ENCODE measurements around the gene ELF2.

DNA sequence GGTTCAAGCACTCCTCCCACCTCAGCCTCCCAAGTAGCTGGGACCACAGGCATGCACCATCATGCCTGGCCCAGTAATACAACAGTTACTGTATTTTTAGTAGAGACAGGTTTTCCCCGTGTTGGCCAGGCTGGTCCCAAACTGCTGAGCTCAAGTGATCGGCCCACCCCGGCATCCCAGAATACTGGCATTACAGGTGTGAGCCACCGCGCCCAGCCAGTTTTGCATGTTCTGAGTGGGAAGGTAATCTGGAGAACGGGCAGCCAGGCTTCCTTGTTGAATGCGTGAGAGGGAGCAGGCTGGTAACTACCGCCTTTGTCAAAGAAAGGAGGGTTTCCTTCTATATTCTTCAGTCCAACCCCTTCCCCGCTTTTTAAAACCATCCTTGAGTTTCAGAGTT lies 152.3 kb downstream of the ELF2 start:
- TF ChIP-seq CTCF (IDR thresholded peaks at IDR 0.05): no peak
- TF ChIP-seq POLR2A (IDR thresholded peaks at IDR 0.05): no peak

Data from thyroid gland (tissue), 4 donors.